GM21825 (cell line): ENCODE data around the gene GLIS2.

ENCODE experiments used
- ATAC-seq: cut with Tn5 transposase; IDR thresholded peaks from one replicate; pipeline ENCODE4 v1.9.1; 2021; ENCODE audit warnings: mild to moderate bottlenecking, moderate library complexity; ENCODE audit not compliant: unreplicated experiment

GLIS2 gene

DNA sequence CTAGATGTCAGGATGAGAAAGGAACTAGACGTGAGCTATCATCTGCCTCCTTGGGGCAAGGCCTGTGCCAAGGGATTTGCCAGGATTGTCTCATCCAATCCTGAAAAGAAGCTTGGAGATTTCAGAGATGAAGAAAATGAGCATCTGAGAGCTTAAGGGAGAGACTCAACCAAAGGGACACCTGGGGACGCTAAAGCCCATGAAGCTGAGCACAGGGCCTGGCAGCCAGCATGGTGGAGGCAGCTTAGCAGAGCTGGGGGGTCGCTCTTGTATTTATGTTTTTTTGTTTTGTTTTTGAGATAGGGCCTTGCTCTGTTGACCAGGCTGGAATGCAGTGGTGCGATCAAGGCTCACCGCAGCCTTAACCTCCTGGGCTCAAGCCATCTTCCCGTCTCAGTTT is 18.4 kb upstream of the GLIS2 start:
- no peak for ATAC-seq

DNA sequence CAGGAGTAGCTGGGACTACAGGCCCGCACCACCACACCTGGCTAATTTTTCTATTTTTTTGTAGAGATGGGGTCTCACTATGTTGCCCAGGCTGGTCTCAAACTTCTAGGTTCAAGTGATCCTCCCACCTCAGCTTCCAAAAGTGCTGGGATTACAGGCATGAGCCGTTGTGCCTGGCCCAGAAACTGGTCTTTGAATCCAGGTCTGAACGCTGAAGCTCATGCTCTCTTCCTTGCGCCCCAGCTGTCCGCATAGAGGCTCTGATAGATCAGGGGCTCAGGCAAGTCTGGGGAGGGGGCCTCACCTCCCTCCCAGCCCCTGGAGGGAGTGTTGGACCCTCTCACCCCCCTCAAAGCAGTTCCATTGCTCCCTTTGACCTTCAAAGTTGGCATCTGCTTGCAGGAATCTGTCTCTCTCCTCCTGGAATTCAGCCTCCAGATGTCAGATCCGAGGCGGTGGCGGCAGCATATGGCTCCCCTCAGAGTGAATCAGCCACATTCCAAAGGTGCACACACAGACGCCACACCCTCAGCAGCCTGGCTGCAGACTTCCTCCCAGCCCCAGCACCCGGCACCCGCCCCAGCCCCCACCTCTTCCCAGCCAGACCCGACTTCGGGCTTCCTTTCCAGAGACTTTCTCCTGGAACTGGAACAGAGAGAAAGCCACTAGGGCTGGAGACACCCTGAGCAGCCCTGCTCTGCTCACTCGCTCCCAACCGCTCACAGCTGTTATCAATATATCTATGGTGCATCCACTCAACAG is 16.9 kb upstream of the GLIS2 start:
- no peak for ATAC-seq

DNA sequence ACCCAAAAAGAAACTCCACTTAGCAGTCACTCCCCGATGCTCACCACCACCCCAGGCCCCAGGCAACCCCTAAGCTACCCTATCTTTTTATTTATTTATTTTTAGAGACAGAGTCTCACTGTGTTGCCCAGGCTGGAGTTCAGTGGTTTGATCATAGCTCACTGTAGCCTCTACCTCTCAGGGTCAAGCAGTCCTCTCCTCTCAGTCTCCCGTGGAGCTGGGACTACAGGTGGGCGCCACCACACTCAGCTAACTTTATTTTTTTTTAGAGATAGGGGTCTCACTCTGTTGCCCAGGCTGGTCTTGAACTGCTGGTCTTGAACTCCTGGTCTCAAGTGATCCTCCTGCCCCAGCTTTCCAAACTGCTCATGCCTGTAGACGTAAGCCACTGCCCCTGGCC is 14.7 kb upstream of the GLIS2 start:
- no peak for ATAC-seq

DNA sequence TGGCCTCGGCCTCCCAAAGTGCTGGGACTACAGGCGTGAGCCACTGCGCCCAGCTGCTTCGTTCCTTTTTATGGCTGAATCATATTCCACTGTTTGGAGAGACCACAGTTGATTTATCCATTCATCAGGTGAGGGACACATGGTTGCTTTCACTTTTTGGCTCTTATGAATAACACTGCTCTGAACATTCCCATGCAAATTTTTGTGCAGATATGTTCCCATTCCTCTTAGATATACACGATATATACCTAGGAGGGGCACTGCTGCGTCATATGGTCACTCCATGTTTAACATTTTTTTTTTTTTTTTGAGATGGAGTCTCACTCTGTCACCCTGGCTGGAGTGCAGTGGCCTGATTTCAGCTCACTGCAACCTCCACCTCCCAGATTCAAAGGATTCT is 13.9 kb upstream of the GLIS2 start:
- ATAC-seq: no peak

DNA sequence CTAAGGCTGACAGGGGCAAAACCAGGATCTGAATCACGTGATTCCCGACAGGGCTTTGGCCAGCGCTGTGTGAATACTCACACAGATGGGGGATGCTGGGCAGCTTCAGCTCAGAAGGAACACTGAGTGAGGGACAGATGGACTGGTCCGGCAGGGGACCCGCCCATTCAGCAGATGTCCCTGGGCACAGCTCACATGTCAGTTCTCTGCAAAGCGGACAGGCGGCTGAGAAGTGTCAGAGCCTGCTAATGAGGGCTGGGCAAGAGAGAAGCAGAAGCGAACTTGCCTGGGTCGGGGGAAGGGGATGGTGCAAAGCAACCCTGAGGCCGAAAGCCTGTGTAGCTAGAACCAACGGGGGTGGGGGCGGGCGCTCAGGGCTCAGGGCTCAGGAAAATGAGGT is 11.9 kb upstream of the GLIS2 start:
- no peak for ATAC-seq

DNA sequence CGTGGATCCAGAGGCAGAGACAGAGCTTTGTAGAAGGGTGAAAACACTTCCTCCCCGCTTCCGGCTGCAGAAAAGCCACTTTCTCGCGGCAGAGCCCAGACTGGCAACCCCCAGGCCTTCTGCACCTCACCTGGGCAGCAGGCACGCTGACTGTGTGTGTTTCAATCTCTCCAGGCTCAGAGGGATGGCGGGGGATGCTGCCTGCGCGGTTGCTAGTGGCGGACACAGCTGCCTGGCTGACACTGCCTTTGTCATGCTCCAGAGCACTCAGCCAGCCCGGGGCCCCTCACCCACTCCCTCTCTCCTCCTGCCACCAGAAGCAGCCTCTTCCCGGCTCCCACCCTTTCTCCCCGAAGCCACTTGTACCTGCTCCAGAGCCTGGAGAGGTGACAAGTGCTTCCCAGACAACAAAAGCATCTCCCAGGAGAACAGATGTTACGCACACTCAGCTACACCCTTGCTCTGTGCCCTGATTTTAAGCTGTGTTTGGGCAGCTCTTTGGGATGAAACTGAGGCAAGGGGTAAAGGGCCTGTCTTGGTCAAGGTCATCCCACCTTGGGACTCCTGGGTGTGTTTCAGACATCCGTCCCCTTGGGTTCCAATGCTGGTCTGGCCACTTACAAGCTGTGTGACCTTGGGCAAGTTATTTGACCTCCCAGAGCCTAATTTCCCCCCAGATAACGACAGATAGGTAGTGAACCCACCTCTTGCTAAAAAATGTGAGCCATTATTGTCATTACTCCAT is 9.2 kb upstream of the GLIS2 start:
- ATAC-seq: no peak

DNA sequence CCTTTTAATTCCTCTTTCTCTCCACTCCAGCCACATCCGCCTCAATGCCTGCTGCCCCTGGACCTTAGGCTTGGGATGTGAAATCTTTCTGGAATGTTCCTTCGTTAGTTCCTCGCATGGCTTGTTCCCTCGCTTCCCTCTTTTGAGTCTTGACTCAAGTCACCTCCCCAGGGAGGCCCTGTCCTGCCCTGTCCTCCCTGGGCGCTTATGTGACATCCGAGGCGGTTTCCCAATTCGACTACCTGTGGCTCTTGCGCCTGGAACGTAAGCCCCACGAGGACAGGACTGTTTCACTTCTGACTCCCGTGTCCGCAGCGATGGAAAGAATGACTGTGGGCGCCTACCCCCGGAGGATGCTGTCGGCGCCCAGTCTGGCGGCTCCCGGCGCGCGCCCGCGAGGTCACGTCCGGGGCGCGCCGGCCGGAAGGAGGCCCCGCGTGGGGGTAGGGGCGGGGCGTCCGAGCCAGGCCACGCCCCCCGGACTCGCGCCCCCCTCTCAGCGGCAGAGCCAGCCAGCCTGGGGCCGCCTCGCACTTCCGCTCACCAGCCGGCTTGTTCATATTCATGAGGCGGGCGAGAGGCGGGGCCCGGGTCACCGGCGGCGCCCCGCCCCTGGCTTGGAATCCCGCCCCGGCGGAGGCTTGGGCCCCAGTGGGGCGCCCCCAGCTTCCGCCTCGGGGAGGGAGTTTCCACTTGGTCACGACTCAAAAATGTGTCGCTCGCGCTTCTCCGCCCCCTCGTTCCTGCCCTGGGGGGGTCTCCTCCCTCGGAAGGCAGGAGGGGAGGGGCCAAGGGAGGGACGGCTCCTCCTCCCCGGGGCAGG is 8.4 kb upstream of the GLIS2 start:
- ATAC-seq: peak; percentile 85

DNA sequence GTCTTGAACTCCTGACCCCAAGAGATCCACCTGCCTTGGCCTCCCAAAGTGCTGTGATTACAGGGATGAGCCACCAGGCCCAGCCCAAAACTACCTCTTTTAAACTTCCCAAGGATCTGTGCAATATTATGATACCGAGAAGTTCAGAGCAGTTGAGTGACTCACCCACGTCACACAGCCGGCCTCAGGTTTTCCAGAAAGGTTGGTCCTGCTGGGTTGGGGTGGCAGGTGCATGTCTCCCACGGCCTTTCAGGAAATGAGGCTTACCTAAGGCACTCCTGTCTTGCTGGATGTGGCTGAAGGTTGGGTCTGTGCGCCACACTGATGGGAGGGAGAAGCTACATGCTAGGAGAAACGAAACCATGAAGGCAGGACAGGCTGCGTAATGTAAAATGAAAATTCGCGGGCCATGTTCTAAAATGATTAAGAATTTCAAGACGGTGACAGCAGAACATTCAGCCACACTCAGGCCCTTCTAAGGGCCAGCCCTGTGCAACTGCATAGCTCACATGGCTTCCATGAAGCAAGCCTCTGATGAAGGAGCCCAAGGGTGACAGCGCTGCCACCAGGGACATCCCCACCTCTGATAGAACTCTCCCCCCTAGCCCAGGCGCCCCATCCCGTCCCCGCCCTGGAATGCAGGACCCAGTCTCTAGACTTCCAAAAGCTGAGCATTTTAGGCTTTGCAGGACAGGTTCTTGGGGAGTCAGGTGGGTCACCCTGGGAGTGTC is 6.6 kb upstream of the GLIS2 start:
- no peak for ATAC-seq

DNA sequence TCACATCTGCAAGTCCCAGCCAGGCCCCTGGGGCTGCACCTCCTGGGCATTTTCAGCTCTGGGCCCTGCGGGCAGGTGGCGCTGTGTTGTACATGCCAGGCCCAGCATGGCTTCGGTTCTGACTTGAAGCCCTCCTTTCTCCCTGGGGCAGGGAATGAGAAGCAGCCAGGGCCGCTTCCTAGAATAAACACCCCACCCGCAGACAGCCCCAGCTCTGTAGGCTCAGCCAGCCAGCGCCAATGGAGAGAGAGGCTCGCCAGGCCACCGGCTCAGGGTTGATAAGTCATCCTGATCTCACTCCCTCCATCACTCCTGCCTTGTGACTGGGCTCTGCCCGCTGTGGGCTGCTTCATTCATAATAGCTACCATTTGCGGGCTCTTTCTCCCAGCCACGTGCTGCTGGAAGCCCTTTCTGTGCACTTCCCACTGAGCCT is 6.0 kb upstream of the GLIS2 start:
- no peak for ATAC-seq

DNA sequence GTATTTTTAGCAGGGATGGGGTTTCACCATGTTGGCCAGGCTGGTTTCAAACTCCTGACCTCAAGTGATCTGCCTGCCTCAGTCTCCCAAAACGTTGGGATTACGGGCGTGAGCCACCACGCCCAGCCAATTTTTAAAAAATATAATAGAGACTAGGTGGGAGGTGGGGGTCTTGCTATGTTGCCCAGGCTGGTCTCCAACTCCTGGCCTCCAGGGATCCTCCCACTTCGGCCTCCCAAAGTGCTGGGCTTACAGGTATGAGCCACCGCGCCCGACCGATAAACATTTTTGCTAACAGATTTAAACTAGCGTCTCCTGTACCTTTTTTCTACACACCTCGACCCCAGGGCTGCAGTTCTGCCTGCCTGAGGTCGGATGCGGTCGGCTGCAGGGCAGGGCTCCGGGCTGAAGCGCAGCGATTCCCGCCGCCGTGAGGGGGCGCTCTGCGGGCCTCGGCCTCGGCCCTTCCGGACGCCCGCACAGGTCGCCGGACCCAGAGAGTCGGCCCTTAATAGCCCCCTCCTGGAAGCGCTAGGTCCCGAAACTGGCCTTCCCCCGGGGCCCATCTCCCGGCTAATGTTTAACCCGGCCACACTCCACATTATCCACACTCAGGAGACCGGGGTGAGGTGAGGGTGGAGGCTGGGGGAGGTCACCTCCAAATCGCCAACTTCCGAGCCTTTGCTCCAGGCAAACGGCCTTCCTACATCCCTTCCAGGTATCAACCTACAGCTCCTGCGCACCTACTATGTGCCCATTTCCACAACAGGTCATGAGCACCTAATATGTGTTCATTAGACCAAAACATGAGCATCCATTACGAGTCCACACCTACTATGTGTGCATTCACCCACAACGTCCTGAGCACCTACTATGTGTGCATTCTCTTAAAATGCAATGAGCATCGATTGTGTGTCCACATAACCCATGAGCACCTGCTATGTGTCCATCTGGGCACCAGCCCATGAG is 2.0 kb upstream of the GLIS2 start:
- ATAC-seq: no peak

DNA sequence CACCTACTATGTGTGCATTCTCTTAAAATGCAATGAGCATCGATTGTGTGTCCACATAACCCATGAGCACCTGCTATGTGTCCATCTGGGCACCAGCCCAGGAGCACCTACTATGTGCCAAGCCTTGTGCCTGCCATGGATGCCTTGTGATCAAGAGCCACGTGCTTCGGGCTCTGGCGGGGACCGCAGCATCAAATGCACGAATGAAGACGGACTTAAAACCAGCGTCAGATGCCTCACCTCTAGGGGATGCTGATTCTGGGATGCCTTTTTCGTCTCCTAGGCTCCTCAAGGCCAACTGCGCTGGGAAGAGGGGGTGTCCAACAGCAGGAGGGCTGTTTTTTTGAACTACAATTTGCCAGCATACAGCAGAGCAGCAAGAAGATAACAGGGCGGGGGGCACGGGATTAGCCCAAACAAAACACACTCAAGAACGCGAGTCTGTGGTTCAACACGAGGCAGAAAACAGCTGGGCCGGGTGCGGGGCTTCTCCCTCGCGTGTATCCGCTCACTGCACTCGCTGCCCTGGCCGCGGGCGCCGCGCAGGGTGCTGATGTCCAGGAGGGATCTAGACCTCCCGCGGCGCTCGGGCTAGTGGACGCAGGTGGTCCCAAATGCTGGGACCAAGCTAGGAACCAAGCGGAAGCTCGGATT is 1.2 kb upstream of the GLIS2 start:
- no peak for ATAC-seq

DNA sequence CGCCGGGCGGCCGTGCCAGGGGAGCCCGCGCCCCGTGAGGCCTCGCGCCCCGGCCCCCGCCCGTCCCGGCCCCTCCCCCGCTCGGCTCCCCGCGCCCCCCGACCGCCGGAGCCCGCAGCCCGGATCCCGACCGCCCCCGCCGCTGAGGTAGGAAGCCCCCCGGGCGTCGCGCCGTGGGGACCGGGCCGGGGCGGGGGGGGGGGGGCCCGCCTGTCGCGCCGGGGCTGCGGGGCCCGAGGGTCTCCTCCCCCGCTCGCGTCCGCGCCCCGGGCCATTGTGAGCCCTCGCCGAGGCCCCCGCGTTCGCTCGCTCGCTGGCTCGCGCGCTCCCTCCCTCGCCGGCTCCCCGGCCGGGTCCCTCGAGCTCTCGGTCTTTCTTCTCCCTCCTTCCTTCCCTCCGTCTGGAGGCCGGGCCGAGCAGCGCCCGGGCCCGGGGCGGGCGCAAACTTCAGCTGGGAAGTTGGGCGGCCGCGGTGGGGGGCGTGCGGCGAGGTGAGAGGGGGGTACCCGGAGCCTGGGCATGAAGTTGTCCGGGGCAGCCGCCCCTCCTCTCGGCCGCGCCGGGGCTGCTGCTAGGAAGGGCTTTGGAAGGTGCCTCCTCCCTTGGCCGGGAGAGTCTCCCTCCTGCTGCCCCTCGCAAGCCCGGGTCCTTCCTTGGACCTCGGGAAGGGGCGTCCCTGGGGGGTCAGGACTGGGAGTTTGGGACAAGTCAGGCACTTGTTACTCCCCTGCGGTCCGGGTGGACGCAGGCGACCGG is 419 bp downstream of the GLIS2 start:
- ATAC-seq: no peak

DNA sequence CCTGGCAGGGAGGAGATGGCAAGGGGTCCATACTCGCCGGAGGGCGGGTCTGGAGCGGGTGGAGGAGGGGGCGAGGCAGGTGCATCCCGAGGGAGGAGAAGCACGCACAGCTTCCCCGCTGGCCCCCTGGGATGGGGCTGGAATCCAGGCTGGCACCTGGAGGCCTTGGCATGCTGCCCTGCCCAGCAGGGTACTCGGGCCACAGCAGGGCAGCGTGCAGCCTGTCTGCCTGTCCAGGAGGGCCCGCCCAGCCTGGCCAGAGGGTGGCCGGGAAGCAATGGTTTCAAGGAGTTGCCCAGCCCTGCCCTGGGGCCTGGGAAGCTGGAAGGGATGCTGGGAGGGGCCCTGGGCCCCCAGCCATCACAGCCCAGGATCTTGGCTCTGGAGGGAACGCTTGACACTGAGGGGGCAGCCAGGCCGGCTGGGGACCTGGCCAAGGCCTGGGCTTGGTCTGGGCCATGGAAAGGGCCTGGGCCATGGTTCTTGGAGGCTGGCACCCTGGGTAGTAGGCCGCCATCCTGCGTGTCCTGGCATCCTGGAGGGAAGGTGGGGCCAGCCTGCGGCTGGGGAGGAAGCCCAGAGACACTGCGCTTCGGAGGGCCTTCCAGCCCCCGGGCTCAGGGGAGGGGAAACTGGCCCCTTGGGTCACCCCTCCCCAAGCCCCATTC is 1.1 kb downstream of the GLIS2 start:
- ATAC-seq: no peak

DNA sequence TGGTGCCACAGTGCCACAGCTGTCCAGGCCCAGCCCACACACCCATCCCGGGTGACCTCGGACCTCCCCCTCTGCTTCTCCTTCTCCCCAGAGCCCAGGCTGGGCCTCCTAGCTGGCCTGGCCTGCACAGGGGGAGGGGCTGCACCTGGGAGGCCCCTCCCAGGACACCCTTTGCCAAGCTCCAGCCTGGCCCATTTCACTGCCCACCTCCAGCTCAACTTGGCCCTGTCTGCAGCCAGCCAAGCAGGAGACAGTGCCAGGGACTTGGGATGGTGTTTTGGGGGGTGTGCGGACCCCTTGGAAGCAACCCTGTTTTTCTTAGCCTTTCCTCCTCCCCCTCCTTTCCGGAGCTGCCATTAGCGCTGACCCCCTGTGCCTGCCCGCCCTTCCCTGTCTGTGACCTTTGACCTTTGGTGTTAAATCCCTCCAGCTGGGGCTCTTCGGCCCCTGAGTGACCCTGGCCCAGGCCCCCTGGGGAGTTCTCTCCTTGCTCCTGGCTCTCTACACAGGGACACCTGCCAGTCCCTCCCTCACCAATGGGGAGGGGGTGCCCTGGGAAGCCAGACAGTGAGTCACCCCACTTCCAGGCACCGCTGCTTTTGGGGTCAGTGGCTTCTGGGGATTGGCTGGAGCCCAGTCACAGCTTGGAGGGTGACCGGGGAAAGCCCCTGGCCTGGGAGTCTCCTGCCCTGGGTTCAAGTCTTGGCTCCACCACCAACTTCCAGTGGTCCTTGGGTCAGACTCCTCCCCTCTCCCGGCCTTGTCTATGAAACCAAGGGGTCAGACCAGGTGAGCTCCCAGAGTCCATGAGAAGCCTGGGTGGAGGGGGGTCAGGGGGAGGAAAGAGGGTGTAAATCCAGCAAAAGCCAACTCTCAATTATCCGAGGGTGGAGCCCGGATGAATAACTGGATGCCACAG is 1.9 kb downstream of the GLIS2 start:
- no peak for ATAC-seq

DNA sequence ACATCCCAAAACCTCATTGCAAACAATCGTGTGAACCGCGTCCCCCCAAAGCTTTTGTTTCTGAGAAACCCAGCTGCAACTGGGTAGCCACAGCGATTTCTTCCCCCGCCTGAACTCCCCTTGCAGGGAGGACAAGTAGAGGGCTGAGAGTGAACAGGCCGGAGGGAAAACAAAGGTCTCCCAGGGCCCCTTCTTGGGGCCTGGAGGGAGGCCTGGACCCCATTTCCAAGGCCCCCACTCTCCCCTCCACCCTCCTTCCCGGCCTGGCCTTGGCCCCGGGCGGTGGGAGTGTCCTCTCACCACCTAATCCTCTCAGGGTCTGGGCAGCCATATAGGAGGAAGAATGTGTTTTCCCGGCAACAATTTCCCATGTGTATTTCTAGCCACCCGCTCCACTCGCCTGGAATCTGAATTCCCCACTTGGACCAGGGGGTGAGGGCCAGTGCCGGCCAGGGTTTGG is 2.6 kb downstream of the GLIS2 start:
- no peak for ATAC-seq

DNA sequence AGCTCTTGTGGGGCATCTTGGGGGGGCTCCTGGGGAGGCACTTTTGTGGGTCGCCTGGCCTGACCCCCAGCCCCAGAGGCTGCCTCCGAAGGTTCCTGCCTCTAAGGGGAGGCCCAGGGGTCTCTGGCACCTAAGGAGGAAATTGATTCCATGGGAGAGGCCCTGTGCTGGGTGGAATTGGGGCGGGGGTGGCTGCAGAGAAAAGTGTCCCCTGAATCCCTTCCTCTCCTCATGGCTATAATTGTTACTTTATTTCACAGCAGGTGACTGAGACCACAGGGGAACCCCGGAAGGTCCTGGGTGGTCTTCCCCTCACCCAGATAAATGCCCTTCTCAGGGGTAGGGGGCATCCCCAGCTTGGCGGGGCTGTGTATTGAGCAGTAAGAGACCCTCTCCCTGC is 3.1 kb downstream of the GLIS2 start:
- ATAC-seq: no peak
